Progenitor cell of endocrine pancreas (in vitro differentiated cells): ENCODE results near the gene SPATA19. TPM values are rescaled to one million over a fixed set of nuclear protein-coding genes. Genes with fewer than 3 reads are reported as not detected.

Experiments used
- DNase-seq: peaks from one replicate; pipeline ENCODE4 v3.0.0; 2021; ENCODE audit warnings: low spot score; ENCODE audit not compliant: unreplicated experiment
- H3K27ac Mint-ChIP-seq: 2 replicates; pipeline ENCODE4 v1.8.0; 2021; ENCODE audit warnings: mild to moderate bottlenecking, moderate library complexity, mixed read lengths
- H3K27me3 Mint-ChIP-seq: 2 replicates; pipeline ENCODE4 v1.8.0; 2021; ENCODE audit warnings: mixed read lengths
- H3K36me3 Mint-ChIP-seq: 2 replicates; pipeline ENCODE4 v1.8.0; 2022; ENCODE audit warnings: mixed read lengths; ENCODE audit not compliant: insufficient read depth
- H3K4me1 Mint-ChIP-seq: 2 replicates; pipeline ENCODE4 v1.8.0; 2021; ENCODE audit warnings: low read depth, mixed read lengths
- H3K4me3 Mint-ChIP-seq: 2 replicates; pipeline ENCODE4 v1.8.0; 2021; ENCODE audit warnings: low read depth, mild to moderate bottlenecking, moderate library complexity, mixed read lengths
- H3K9me3 Mint-ChIP-seq: 2 replicates; pipeline ENCODE4 v1.8.0; 2021; ENCODE audit warnings: low read depth, mixed read lengths
- total RNA-seq: library from RNA; stranded (reverse); gene quantifications from 2 replicates; pipeline ENCODE4 v1.2.1, GENCODE V29; 2021
- TF ChIP-seq, protein P1 (sequence below): fragments of 200-600 bp; sonication (generic); IDR thresholded peaks from one replicate; pipeline ENCODE4 v1.5.0; 2021; ENCODE audit warnings: antibody characterized with exemption, mild to moderate bottlenecking; ENCODE audit not compliant: unreplicated experiment

The SPATA19 gene
- total RNA-seq, 1 donor from 2014 or later: not detected

DNA sequence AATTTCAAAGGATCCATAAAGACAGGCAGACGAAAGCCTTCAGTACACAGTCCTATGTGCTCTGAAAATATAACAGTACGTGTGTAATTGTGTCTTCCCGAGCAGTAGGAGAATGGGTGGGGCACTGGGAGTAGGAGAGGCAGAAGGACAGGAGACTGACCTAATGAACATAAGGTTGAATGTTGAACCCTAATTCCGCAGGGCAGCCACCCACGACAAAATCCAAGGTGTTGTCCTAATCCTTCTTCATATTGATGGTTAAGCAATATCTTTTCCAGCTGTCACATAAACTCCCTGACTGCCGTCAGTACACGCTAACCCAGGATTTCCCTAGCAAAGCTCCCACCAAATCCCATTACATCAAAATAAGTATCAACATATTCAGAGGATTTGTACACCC is 34.5 kb downstream of the SPATA19 start:
- no peak for DNase-seq
- H3K27ac Mint-ChIP-seq: no peak overlapping the region
- no peaks in the 10 kb centered on the region for H3K4me1 Mint-ChIP-seq
- TF ChIP-seq, protein P1, sequence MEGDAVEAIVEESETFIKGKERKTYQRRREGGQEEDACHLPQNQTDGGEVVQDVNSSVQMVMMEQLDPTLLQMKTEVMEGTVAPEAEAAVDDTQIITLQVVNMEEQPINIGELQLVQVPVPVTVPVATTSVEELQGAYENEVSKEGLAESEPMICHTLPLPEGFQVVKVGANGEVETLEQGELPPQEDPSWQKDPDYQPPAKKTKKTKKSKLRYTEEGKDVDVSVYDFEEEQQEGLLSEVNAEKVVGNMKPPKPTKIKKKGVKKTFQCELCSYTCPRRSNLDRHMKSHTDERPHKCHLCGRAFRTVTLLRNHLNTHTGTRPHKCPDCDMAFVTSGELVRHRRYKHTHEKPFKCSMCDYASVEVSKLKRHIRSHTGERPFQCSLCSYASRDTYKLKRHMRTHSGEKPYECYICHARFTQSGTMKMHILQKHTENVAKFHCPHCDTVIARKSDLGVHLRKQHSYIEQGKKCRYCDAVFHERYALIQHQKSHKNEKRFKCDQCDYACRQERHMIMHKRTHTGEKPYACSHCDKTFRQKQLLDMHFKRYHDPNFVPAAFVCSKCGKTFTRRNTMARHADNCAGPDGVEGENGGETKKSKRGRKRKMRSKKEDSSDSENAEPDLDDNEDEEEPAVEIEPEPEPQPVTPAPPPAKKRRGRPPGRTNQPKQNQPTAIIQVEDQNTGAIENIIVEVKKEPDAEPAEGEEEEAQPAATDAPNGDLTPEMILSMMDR: no peak
- no peaks in the 10 kb centered on the region for H3K9me3 Mint-ChIP-seq
- H3K4me3 Mint-ChIP-seq: no peak overlapping the region
- no peaks in the 10 kb centered on the region for H3K36me3 Mint-ChIP-seq
- H3K27me3 Mint-ChIP-seq: peaks cover 17% of the 10 kb centered on the region

DNA sequence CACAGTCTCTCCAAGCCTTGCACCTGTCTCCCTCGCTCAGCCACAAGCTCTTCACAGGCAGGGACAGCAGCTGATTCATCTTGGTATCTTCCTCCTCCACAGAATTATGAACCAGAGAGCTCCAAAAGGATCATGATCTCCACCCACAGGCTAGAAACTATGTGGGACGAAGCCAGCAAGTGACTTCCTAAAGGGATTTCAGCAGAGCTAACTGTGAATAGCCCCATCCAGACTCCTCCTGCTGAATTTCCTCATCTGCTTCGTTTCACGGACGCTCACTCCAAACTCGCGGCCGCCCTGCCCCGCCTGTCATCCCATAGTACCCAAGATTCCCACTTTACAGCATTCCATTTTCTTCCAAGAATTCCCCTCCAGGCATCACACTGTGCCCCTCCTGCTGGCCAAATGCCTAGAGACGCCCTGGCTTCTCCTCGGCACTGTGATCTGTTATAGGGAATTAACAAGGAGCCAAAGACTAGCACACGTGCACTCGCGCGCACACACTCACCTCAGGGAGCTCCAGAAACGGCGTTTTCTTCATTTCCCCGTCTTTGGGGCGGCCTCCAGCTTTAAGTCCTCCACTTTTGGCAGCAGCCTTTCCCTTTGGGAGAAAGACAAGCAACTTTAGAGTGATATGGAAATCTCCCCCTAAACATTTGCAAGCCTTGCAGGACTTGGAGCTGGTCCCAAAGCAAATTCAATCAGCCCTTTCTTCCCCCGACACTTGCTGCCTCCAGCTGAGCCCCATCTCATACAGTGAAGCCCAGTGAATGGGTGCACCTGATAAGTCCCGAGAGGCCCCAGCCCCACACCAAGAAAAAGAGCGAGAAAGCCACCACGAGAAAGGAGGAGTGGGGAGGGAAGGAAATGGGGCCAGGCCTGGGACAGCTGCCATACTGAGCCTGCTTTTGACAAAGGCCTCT is 35.5 kb downstream of the SPATA19 start:
- no peaks in the 10 kb centered on the region for H3K4me1 Mint-ChIP-seq
- TF ChIP-seq, protein P1: peak; percentile 17
- H3K27ac Mint-ChIP-seq: no peak overlapping the region
- no peak overlapping the region for H3K4me3 Mint-ChIP-seq
- peaks cover 13% of the 10 kb centered on the region for H3K27me3 Mint-ChIP-seq
- no peaks in the 10 kb centered on the region for H3K9me3 Mint-ChIP-seq
- no peak for DNase-seq
- no peaks in the 10 kb centered on the region for H3K36me3 Mint-ChIP-seq

DNA sequence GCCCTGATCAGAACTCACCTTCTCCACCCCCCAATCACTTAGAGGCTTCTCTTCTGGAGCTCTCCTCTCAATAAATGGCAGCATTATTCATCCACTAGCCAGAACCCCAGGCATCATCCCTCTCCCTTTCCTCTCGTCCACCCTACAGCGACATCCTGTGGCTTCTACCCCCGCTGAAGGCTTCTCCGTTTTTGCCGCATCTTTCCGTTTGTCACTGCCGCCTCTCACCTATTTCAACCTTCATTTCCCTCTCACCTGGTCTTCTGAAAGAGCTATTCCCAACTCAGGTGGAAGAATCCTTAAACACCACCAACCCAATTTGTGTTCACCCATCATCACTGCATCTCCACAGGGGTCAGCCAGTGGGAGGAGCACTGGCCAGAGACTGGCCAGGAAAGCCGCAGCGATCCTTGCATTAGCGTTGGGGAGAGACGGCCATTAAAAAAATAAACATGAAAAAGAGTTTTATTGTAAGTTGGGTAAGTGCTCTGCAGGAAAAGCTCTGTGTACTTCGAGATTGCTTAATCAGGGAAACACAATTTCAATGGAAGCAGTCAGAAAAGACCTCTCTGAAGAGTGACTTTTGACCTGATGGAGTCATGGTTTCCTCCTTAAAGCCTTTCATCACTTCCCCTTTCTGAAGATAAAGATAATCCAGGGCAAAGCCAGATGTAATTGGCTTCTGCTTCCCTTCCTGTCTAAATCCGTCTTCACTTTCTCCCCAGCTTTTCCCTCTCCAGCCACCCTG is 36.7 kb downstream of the SPATA19 start:
- no peak overlapping the region for H3K27ac Mint-ChIP-seq
- TF ChIP-seq, protein P1: no peak

DNA sequence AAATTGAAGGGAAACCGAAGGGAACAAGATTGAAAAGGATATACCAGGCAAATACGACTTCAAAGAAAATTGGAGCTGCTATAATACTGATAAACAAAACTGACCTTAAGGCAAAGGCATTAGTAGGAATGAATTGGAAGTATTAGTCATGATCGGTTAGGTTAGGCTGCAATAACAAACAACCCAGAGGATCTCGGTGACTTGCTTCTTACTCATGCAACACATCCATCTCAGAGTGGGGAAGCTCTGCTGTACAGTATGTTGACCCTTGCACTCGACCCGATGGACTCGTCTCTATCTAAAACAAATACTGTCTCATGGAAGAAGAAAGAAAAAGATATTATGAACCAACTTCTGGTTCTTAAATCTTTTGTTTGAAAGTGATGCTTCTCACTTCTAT is 42.3 kb downstream of the SPATA19 start:
- no peaks in the 10 kb centered on the region for H3K4me1 Mint-ChIP-seq
- H3K36me3 Mint-ChIP-seq: no peaks in the 10 kb centered on the region
- TF ChIP-seq, protein P1: no peak
- H3K27me3 Mint-ChIP-seq: peaks cover 13% of the 10 kb centered on the region
- H3K27ac Mint-ChIP-seq: no peak overlapping the region
- no peak for DNase-seq
- no peak overlapping the region for H3K4me3 Mint-ChIP-seq
- H3K9me3 Mint-ChIP-seq: no peaks in the 10 kb centered on the region

More for the DNA sequence above, 36.7 kb downstream of the SPATA19 start:
- Mint-ChIP-seq H3K4me1 (no peaks in the 10 kb centered on the region), H3K36me3 (no peaks in the 10 kb centered on the region), H3K9me3 (no peaks in the 10 kb centered on the region), H3K27me3 (peaks cover 13% of the 10 kb centered on the region), H3K4me3 (no peak overlapping the region)
- no peak for DNase-seq

DNA sequence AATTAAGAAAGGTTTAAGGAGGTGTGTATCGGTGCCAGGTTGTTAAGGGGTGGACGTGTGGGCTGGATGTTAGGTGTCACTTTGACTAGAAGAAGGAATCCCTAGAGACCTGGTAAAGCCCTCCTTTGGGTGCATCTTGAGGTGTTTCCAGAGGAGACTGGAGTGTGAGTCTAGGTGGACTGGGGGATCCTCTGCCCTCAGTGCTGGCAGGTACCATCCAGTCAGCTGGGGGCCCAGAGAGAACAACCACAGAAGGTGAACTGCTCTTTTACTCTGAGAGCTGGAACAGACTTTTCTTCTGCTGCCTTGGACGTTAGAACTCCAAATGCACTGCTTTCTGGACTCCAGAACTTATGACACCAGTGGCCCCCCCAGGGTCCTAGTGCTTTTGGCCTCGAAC is 44.0 kb downstream of the SPATA19 start:
- TF ChIP-seq, protein P1: no peak
- DNase-seq: no peak
- Mint-ChIP-seq H3K4me3 (no peak overlapping the region), H3K9me3 (no peaks in the 10 kb centered on the region), H3K4me1 (no peaks in the 10 kb centered on the region), H3K27me3 (peaks cover 17% of the 10 kb centered on the region), H3K36me3 (no peaks in the 10 kb centered on the region), H3K27ac (no peak overlapping the region)
